NCI-H510A treated with DMSO at 0.1 percent for 48 hours (cell line): ENCODE data around the gene NRAP.

Experiments used
- DNase-seq: peaks from one replicate; lab custom pipeline; 2025; lab: John Stamatoyannopoulos, UW

Gene NRAP

DNA sequence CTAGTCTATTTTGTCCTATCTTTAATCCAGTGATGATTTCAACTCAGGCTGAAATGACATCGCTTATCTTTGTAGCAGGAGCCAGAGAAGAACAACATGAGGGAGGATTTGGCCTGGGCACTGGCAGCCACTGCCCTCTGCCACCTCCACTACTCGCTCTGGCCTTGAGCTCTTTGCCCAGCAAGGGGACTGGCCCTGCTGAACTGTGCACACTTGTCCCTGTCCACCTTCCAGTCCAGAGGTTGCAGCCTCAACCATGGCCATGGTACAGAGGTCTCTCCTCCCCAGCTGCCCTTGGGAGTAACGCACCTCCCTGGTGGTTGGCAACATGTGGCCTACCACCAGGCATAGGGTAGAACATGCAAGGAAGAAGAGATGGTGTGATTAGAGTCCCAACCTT lies 102.6 kb downstream of the NRAP start:
- no peak for DNase-seq

- DNase-seq: no peak
Observed at GRCh38 chr10:113560071-113560470, 103.8 kb downstream of the NRAP start.

DNA sequence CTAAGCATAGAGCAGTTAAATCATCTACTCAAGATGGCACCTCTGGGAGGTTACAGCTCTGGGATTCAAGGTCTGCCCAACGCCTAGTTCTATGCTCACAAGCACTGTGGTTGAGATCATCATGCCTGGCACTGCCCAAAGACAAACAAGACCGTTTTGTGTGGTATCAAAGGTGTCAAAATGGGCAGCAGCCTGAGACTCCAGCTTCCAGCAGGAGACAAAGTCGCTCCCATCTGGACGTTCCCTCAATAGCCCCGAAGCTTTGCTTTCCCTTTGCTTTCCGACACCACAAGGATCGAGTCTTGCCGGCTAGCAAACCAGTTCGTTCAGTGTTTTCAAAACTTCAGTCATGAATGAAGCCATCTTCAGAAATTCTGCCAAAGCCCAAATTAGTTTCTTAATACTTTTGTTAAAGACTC lies 105.9 kb downstream of the NRAP start:
- DNase-seq: no peak

- no peak for DNase-seq
Observed at GRCh38 chr10:113557424-113557862, 106.4 kb downstream of the NRAP start.

- no peak for DNase-seq
Observed at GRCh38 chr10:113555751-113556150, 108.1 kb downstream of the NRAP start.

DNA sequence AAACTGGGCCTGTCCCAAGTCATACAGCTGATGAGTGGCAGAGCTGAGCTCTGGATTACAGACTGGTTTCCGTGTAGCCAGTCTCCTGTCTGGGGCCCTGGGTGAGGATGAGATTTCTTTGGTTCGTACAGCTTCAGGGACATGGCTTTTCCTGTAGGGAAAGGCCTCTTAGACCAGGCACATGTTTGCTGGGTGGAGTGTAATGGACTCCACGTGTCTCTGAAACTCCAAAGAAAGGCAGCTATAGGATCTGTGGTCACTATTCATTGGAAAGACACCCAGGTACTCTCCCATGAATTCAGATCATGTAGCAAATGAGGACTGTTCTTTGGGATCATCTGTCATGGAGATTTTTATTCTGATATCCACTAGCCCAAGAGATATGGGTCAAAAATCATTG lies 108.6 kb downstream of the NRAP start:
- no peak for DNase-seq

- no peak for DNase-seq
Observed at GRCh38 chr10:113554214-113554613, 109.6 kb downstream of the NRAP start.

DNA sequence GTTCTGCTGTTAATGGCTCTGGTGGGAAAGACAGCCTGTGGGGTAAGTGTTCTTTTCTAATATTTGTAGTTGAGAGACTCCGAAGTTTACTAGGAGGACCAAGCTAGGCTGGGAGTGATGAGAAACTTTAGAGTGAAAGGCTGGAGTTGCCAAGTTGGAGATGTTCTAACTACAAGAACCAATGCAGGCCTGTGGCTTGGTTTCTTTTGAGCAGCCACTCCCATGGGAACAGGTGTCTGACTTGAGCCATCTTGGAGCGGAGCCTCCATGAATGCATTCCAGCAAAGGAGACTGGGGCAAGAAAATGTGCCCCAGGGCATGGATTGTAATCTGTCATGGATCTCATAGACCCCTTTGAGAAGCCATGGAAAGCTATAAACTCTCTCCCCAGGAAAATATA lies 110.7 kb downstream of the NRAP start:
- no peak for DNase-seq

DNA sequence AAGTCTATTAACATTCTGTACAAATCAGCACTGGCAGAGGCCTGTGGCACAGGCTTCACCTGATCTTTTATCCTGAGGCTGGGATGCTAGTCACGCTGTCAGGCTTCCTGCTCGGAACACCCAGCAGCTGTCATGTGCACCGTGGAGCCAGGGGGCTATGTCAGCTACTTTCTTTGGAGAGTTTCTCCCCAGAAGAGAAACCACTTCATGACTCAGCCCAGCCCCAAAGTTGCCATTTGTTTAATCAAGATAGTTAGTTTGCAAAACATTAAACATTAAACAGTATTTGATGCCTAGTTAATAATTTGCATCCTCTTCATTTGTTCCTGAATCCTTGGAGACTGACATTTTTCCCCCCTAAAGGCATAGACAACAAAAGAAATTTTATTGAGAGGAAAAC lies 111.1 kb downstream of the NRAP start, which contains the start of gene HABP2:
Gene HABP2 (plus strand): TSS at position 353 of the 400 bp plus-strand sequence. CDS start 69 bp downstream, outside the sequence.
- DNase-seq: no peak

DNA sequence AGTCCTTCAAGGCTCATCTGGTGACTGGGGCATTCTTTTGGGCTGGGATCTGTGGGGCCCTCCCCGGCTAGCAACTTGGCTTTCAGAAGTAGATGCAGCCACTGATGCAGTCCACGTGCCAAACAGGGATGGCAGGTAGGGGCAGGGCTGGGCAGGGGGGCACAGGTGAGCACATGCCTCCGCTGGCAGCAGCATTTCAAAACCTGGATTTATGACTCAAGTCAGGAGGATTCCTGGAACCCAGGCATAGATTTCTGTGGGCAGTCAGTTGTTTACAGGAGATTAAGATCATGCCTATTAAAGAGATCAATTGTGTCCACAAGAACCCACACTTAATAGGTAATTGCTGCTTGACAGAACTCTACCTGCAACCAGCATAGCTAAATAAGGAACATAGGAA lies 111.8 kb downstream of the NRAP start:
- no peak for DNase-seq

- no peak for DNase-seq
Observed at GRCh38 chr10:113550365-113550764, 113.5 kb downstream of the NRAP start.

DNA sequence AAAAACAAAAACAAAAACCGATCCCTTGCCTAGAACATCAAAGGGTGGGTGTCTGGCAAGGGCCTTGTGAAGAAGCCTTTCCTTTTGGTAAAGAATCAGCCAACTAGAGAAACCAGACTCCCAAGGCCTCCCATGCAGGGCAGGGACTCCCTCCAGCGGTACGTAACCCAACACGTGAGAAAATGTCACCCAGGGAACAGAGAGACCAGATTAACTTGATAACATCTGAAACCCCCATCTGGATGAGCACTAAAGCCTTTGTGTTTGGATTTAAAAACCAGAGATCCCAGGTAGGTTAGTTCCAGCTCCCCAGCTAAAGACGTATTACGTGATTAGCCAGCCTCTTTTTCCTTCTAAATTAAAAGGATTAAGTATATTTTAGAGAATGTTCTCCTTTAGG lies 114.0 kb downstream of the NRAP start:
- DNase-seq: no peak

DNA sequence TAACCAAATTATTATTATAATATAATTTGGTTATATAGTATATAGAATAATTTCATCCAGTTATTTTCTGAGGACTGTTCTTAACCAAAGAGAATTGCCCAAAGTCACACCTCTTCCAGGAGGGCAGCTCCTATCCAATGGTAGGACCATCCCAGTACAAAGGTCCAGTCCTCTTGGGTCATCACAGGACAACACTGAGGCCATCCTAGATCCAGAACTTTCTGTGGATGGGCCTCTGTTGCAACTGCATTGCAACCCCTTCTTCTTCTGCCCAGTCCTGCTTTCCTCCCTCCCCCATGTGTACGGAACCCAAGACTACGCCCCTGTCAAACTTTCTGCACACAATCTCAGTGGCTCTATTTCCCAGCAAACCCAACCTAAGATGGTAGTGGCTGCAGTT lies 116.4 kb downstream of the NRAP start:
- no peak for DNase-seq

GRCh38 chr10:113544392-113544791 lies 119.4 kb downstream of the NRAP start:
- DNase-seq: no peak

DNA sequence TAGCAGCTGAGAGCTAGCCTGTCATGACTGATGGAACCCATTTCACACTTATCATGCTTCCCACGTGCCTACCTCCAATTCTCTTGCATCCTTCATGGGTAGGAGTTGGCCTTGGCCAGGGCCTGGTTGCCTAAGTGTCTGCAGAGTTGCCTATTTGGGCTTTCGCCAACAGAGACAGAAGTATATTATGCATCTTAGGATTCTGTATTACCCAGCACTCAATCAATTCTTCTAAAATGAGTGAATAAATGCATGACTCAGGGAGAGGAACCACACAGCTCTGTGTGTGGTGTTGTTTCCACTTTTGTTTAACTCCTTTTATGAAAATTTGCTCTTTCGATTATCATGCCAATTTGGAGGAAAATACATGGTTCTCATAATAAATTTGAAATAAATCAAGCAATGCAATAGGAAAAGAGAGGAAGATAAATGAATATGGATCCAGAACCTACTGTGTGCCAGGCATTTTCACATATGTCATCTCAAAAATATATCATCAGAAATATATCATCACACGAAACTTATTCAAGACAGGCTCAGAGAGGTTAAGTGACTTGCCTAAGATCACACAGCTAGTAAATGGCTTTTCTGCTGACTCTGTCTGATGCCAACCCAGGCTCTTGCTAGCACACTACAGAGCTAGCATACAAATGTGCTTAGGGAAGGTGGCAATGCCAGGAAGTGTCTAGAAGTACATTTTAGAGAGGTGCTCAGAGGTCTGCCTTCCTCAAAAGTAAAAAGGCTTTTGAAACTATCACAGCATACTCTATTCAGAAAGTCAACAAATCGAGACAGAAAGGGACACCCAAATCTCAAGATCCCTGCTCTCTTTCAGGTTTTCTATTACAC lies 120.5 kb downstream of the NRAP start:
- no peak for DNase-seq

- no peak for DNase-seq
Observed at GRCh38 chr10:113541549-113541927, 122.3 kb downstream of the NRAP start.

DNA sequence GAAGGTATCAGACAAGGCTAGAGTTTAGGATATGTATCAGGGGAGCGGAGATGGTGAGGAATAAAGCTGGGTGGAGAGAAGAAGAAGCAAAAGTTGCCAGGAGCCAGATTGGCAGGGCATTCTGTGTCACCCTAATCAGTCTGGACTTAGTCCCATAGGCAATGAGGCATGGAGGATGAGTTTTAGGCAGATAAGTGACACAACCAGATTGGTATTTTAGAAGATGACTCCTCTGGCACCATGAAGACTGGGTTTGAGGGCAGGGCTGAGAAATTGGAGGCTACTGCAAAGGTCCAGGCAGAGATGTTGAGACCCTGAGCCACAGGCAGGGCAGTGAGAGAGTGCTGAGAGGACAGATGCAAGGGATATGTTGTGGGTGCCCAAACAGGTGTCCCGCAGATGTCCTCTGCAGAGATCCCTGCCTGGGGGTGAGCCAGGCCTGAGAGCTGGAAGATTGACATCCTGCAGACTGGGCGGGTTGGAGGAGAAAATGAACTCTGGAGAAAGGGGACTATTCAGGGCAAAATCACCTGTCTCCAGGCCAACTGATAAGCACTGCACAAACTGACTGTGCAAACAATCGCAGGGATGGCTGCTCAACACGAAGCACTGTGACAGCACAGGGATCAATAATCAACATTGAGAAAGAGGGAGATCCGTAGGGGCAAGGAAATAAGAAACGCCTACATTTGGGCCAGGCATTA lies 122.8 kb downstream of the NRAP start:
- DNase-seq: no peak

DNA sequence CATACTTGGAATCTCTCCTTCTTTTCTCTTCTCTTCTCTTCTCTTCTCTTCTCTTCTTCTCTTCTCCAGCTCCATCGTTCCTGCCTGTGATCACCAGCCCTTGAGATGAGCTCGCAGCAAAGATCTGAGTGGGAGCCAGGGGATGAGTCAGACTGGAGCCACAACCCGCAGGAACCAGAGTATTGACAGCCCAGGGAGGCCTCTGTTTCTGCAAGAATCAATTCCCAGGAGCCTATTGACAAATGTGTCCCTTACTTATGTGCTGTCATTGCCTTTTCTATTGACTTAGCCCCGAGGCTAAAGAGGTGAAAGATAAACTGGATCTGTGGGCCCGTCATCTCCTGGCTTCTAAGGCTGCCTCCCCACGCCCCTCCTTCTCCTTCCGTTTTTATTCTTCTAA lies 124.1 kb downstream of the NRAP start:
- DNase-seq: no peak
